NCI-H82 (cell line): ENCODE results near the gene MARCHF3.
"Not testable (repeated sequence)": the region's sequence is repeated elsewhere in the genome, so short reads cannot be mapped to it uniquely, and the experiment has no call there.

Experiments
- DNase-seq: peaks from one replicate; lab custom pipeline; 2025; lab: John Stamatoyannopoulos, UW

MARCHF3 gene

GRCh38 chr5:126954981-126955380, 75.4 kb downstream of the MARCHF3 start:
- no peak for DNase-seq

- DNase-seq = peak; percentile 4
These were observed 76.7 kb downstream of the MARCHF3 start for GRCh38 chr5:126953640-126954039.

GRCh38 chr5:126949475-126949874, 80.9 kb downstream of the MARCHF3 start:
- no peak for DNase-seq

GRCh38 chr5:126948453-126948852, 81.9 kb downstream of the MARCHF3 start:
- no peak for DNase-seq

GRCh38 chr5:126948011-126948355, 82.4 kb downstream of the MARCHF3 start:
- no peak for DNase-seq

GRCh38 chr5:126947146-126948010, 83.0 kb downstream of the MARCHF3 start:
- peak; percentile 12 for DNase-seq

GRCh38 chr5:126942908-126943307, 87.5 kb downstream of the MARCHF3 start:
- not testable (repeated sequence) for DNase-seq

- DNase-seq = no peak
These were observed 89.0 kb downstream of the MARCHF3 start for GRCh38 chr5:126941403-126941802.

GRCh38 chr5:126939887-126940286, 90.5 kb downstream of the MARCHF3 start:
- no peak for DNase-seq

- no peak for DNase-seq
These were observed 91.9 kb downstream of the MARCHF3 start for GRCh38 chr5:126938466-126938865.

- no peak for DNase-seq
These were observed 92.6 kb downstream of the MARCHF3 start for GRCh38 chr5:126937771-126938170.

GRCh38 chr5:126936775-126937418, 93.5 kb downstream of the MARCHF3 start:
- no peak for DNase-seq

GRCh38 chr5:126931963-126932660, 98.2 kb downstream of the MARCHF3 start:
- no peak for DNase-seq

- no peak for DNase-seq
These were observed 102.3 kb downstream of the MARCHF3 start for GRCh38 chr5:126928041-126928440.

- no peak for DNase-seq
These were observed 102.9 kb downstream of the MARCHF3 start for GRCh38 chr5:126927429-126927828.

- no peak for DNase-seq
These were observed 104.2 kb downstream of the MARCHF3 start for GRCh38 chr5:126926187-126926586.

GRCh38 chr5:126925482-126925881, 104.9 kb downstream of the MARCHF3 start:
- no peak for DNase-seq

GRCh38 chr5:126924331-126925033, 105.9 kb downstream of the MARCHF3 start:
- no peak for DNase-seq

- peak; percentile 43 for DNase-seq
These were observed 108.9 kb downstream of the MARCHF3 start for GRCh38 chr5:126921241-126922091.

GRCh38 chr5:126920291-126920690, 110.1 kb downstream of the MARCHF3 start:
- no peak for DNase-seq

GRCh38 chr5:126919566-126919965, 110.8 kb downstream of the MARCHF3 start:
- DNase-seq = no peak
